HCT116 (cell line): Measurements from ENCODE around the gene PDCD2L. TPM values are rescaled to one million over a fixed set of nuclear protein-coding genes. Genes with fewer than 3 reads are reported as not detected.

ENCODE experiments used
- ATAC-seq: fragments of 200-7000 bp; cut with Tn5 transposase; 2 replicates; pipeline ENCODE4 v1.9.1; 2020; ENCODE audit warnings: mild to moderate bottlenecking, moderate library complexity
- BruUV-seq: library from RNA; stranded (reverse); fragments of 400-500 nt; replicated peaks from 2 replicates; lab custom pipeline; 2021; lab: Mats Ljungman, UMichigan
- CTCF ChIA-PET: fragments of 300-600 bp; sonication (Branson Sonifier 250); formaldehyde crosslinking; loops from one replicate; lab custom pipeline; 2021; ENCODE audit warnings: antibody characterized with exemption; lab: Charles Lee
- POLR2A ChIA-PET: fragments of 300-600, 350-600 bp; sonication (Branson Sonifier 250); formaldehyde crosslinking; loops from one replicate; lab custom pipeline; 2021; ENCODE audit warnings: antibody characterized with exemption; lab: Charles Lee
- RAD21 ChIA-PET, 2 experiments: fragments of 300-600 bp; sonication (Branson Sonifier 250); formaldehyde crosslinking; loops; one replicate each; lab custom pipeline; 2023; ENCODE audit warnings: low total read pairs in 2 of 2; ENCODE audit not compliant: uncharacterized antibody in 2 of 2, unreplicated experiment in 2 of 2, low non-redundant PET in 1 of 2; lab: Charles Lee
- DNase-seq: peaks from one replicate; pipeline ENCODE4 v3.0.0-alpha.2; 2010; ENCODE audit warnings: low read depth, low spot score
- H2AFZ ChIP-seq: fragments of 200-600 bp; shearing (Covaris generic), sonication (generic); 2 replicates; pipeline ENCODE4 v1.6.1; 2017; ENCODE audit warnings: low read depth, mixed run types, mixed read lengths, antibody characterized with exemption, low read length; ENCODE audit not compliant: poor library complexity, severe bottlenecking
- H3K27ac ChIP-seq: 2 replicates; pipeline ENCODE4 v1.5.1; 2012; ENCODE audit warnings: low read depth, low read length
- H3K27me3 ChIP-seq: fragments of 200-600 bp; sonication (generic); 2 replicates; pipeline ENCODE4 v1.6.1; 2016; ENCODE audit warnings: mixed run types, low read length, mixed read lengths; ENCODE audit not compliant: insufficient read depth
- H3K36me3 ChIP-seq, 2 experiments: fragments of 200-500 bp in 1 of 2; fragments of 200-600 bp in 1 of 2; sonication (Bioruptor generic) in 1 of 2; sonication (generic) in 1 of 2; 2 replicates each; pipeline versions ENCODE4 v1.5.1 to v1.6.1; 2014 to 2016; ENCODE audit warnings: low read length in 2 of 2, inconsistent platforms in 1 of 2, mixed read lengths in 1 of 2, mixed run types in 1 of 2; ENCODE audit not compliant: insufficient read depth in 2 of 2, control insufficient read depth in 1 of 2
- H3K4me1 ChIP-seq, 2 experiments: fragments of 200-600 bp in 1 of 2; sonication (generic) in 1 of 2; 2 replicates each; pipeline versions ENCODE4 v1.5.1 to v1.6.1; 2012 to 2017; ENCODE audit warnings: low read length in 2 of 2, inconsistent platforms in 1 of 2, mild to moderate bottlenecking in 1 of 2, mixed read lengths in 1 of 2, mixed run types in 1 of 2, moderate library complexity in 1 of 2; ENCODE audit not compliant: insufficient read depth in 2 of 2, control insufficient read depth in 1 of 2
- H3K4me2 ChIP-seq: fragments of 200-600 bp; sonication (generic); 2 replicates; pipeline ENCODE4 v1.6.1; 2017; ENCODE audit warnings: mixed run types, low read length, mixed read lengths
- H3K4me3 ChIP-seq, 2 experiments: fragments of 200-600 bp in 1 of 2; sonication (generic) in 1 of 2; replicated peaks in 1 of 2; 2 replicates each; pipeline ENCODE4 v1.5.1; 2011 to 2016; ENCODE audit warnings: low read length in 2 of 2, control low read depth in 1 of 2, low read depth in 1 of 2, mild to moderate bottlenecking in 1 of 2, mixed read lengths in 1 of 2, mixed run types in 1 of 2
- H3K79me2 ChIP-seq: fragments of 200-600 bp; sonication (generic); 2 replicates; pipeline ENCODE4 v1.6.1; 2017; ENCODE audit warnings: mild to moderate bottlenecking, mixed run types, low read length, moderate library complexity, mixed read lengths; ENCODE audit not compliant: insufficient read depth
- H3K9ac ChIP-seq: fragments of 200-600 bp; sonication (generic); 2 replicates; pipeline ENCODE4 v1.6.1; 2016; ENCODE audit warnings: low read length, mixed read lengths
- H3K9me2 ChIP-seq: fragments of 200-600 bp; sonication (generic), shearing (Covaris generic); 2 replicates; pipeline ENCODE4 v1.6.1; 2017; ENCODE audit warnings: mixed run types, mild to moderate bottlenecking, moderate library complexity; ENCODE audit not compliant: insufficient read depth
- H3K9me3 ChIP-seq, 2 experiments: fragments of 200-500 bp in 1 of 2; fragments of 200-600 bp in 1 of 2; sonication (Bioruptor generic) in 1 of 2; sonication (generic) in 1 of 2; 2 replicates each; pipeline ENCODE4 v1.6.1; 2014 to 2017; ENCODE audit warnings: low read length in 2 of 2, mixed read lengths in 2 of 2, inconsistent platforms in 1 of 2, low read depth in 1 of 2, mild to moderate bottlenecking in 1 of 2, mixed run types in 1 of 2, moderate library complexity in 1 of 2; ENCODE audit not compliant: control insufficient read depth in 1 of 2, insufficient read depth in 1 of 2
- H4K20me1 ChIP-seq: fragments of 200-600 bp; sonication (generic), shearing (Covaris generic); 2 replicates; pipeline ENCODE4 v1.6.1; 2017; ENCODE audit warnings: mixed run types, mild to moderate bottlenecking, moderate library complexity; ENCODE audit not compliant: insufficient read depth
- CEBPB ChIP-seq: IDR thresholded peaks from 2 replicates; pipeline ENCODE4 v1.6.1; 2012; ENCODE audit warnings: low read depth
- EGR1 ChIP-seq: IDR thresholded peaks from 2 replicates; pipeline ENCODE4 v1.6.1; 2012; ENCODE audit warnings: low read depth
- ELF1 ChIP-seq: IDR thresholded peaks from 2 replicates; pipeline ENCODE4 v1.6.1; 2012; ENCODE audit warnings: low read depth, borderline replicate concordance
- EZH2phosphoT487 ChIP-seq: fragments of 200-600 bp; IDR thresholded peaks from 2 replicates; pipeline ENCODE4 v1.6.1; 2018; ENCODE audit warnings: antibody characterized with exemption, borderline replicate concordance
- FOSL1 ChIP-seq: IDR thresholded peaks from 2 replicates; pipeline ENCODE4 v1.6.1; 2012; ENCODE audit warnings: low read depth
- JUND ChIP-seq: IDR thresholded peaks from 2 replicates; pipeline ENCODE4 v1.6.1; 2012
- POLR2A ChIP-seq: IDR thresholded peaks from 2 replicates; pipeline ENCODE4 v1.7.0; 2011; ENCODE audit warnings: borderline replicate concordance; ENCODE audit not compliant: insufficient read depth, insufficient read length; ENCODE audit errors: extremely low read depth
- RAD21 ChIP-seq: IDR thresholded peaks from 2 replicates; pipeline ENCODE4 v1.6.1; 2012; ENCODE audit warnings: low read depth, mild to moderate bottlenecking
- SIN3A ChIP-seq: IDR thresholded peaks from 2 replicates; pipeline ENCODE4 v1.6.1; 2012; ENCODE audit warnings: low read depth
- SRF ChIP-seq: IDR thresholded peaks from 2 replicates; pipeline ENCODE4 v1.6.1; 2012; ENCODE audit warnings: low read depth
- TCF7L2 ChIP-seq: IDR thresholded peaks from 2 replicates; pipeline ENCODE4 v1.7.0; 2011; ENCODE audit warnings: borderline replicate concordance, inconsistent platforms; ENCODE audit not compliant: insufficient read depth, insufficient read length; ENCODE audit errors: extremely low read depth
- YY1 ChIP-seq: IDR thresholded peaks from 2 replicates; pipeline ENCODE4 v1.6.1; 2011; ENCODE audit warnings: low read length, low read depth, moderate library complexity, mild to moderate bottlenecking; ENCODE audit not compliant: insufficient replicate concordance; ENCODE audit errors: extremely low read depth
- ZFX ChIP-seq: fragments of 450-650 bp; IDR thresholded peaks from 2 replicates; pipeline ENCODE4 v1.6.1; 2017
- ZNF274 ChIP-seq: fragments of 200-500 bp; sonication (Bioruptor generic); IDR thresholded peaks from 2 replicates; pipeline ENCODE4 v1.6.1; 2014; ENCODE audit warnings: mild to moderate bottlenecking, low read depth, low read length, inconsistent platforms
- intact Hi-C: fragments of 100-400 bp; cut with micrococcal nuclease; formaldehyde crosslinking; loops from 2 replicates; pipeline ENCODE4 v1.10.0; 2022
- total RNA-seq: library from RNA; stranded (reverse); gene quantifications from one replicate; pipeline ENCODE4 v1.2.1, GENCODE V29; 2021; ENCODE audit not compliant: unreplicated experiment
- TF ChIP-seq, protein P1 (sequence below): IDR thresholded peaks from 2 replicates; pipeline ENCODE4 v1.6.1; 2012
- TF ChIP-seq, protein P2 (sequence below): IDR thresholded peaks from 2 replicates; pipeline ENCODE4 v1.6.1; 2012
- TF ChIP-seq, protein P3 (sequence below): IDR thresholded peaks from 2 replicates; pipeline ENCODE4 v1.6.1; 2011; ENCODE audit warnings: mild to moderate bottlenecking, low read length, moderate library complexity; ENCODE audit not compliant: insufficient replicate concordance; ENCODE audit errors: extremely low read depth

Gene PDCD2L
- total RNA-seq, 1 experiment from 2014 or later, result 30.0 TPM

DNA sequence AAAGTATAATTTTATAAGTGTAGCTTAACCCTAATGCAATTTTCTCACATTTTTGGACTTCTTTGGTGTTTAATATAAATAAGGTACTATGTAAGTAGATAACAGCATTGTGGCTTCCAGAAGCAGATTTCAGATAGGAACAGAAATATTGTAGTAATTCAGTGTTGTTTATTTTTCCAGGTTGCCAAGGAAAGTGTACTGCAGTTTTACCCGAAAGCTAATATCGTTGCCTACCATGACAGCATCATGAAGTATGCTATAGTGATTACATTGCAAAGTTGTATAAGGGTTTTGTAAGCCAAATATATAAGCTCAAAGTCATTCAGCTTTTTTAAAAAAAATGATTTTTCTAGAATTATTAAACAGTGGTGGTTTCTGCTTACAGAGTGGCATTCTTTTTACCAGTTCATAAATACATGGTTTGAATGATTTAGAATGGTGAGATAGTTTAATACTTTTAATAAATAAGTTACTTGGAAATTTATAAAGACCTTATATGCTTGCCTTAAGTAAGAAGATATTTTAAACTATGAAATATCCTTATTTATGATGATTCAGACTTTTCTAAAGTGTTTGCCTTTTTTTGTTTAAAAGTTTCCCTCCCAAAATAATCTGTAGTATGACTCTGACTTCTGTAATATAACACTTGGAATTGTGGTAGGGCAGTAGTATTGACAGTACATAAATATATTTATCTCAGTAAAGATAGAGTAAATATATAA lies 27.6 kb downstream of the PDCD2L start:
- CTCF ChIA-PET, result interaction anchor here (0.6 kb wide), 1 partner anchor 12 kb away, joined by 6 read pairs; no protein-coding TSS in a partner anchor
- H3K9me3 ChIP-seq, result no peaks in the 10 kb centered on the region
- intact Hi-C loops, result no loop called here

More for the DNA sequence above, 27.6 kb downstream of the PDCD2L start:
- Histone ChIP-seq H3K27me3 (no peaks in the 10 kb centered on the region), H2AFZ (no peak overlapping the region), H4K20me1 (peaks cover 48% of the 10 kb centered on the region), H3K79me2 (peaks cover 90% of the 10 kb centered on the region), H3K27ac (no peak overlapping the region), H3K9ac (no peak overlapping the region), H3K4me1 (peaks cover 15 to 23% of the 10 kb centered on the region in 2 experiments; a peak in 3 of 4 replicates), H3K4me2 (no peak overlapping the region), H3K4me3 (no peak overlapping the region), H3K9me2 (no peaks in the 10 kb centered on the region), H3K36me3 (peaks cover 45 to 58% of the 10 kb centered on the region in 2 experiments)
- DNase-seq (no peak), ATAC-seq (no peak)
- POLR2A ChIA-PET, result no interaction called here
- TF ChIP-seq POLR2A (no peak), ZNF274 (no peak), EGR1 (no peak), SIN3A (no peak), ELF1 (no peak), EZH2phosphoT487 (no peak), ZFX (no peak), SRF (no peak), YY1 (no peak), CEBPB (no peak), FOSL1 (no peak), JUND (no peak), RAD21 (no peak), TCF7L2 (no peak)
- TF ChIP-seq, protein P1, sequence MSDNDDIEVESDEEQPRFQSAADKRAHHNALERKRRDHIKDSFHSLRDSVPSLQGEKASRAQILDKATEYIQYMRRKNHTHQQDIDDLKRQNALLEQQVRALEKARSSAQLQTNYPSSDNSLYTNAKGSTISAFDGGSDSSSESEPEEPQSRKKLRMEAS, result no peak
- TF ChIP-seq, protein P2, sequence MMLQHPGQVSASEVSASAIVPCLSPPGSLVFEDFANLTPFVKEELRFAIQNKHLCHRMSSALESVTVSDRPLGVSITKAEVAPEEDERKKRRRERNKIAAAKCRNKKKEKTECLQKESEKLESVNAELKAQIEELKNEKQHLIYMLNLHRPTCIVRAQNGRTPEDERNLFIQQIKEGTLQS, result no peak
- TF ChIP-seq, protein P3, sequence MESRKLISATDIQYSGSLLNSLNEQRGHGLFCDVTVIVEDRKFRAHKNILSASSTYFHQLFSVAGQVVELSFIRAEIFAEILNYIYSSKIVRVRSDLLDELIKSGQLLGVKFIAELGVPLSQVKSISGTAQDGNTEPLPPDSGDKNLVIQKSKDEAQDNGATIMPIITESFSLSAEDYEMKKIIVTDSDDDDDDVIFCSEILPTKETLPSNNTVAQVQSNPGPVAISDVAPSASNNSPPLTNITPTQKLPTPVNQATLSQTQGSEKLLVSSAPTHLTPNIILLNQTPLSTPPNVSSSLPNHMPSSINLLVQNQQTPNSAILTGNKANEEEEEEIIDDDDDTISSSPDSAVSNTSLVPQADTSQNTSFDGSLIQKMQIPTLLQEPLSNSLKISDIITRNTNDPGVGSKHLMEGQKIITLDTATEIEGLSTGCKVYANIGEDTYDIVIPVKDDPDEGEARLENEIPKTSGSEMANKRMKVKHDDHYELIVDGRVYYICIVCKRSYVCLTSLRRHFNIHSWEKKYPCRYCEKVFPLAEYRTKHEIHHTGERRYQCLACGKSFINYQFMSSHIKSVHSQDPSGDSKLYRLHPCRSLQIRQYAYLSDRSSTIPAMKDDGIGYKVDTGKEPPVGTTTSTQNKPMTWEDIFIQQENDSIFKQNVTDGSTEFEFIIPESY, result no peak
- RAD21 ChIA-PET, result no interaction called here
- no TSS peak for BruUV-seq
